ENCODE measurements around the gene SMPD3.
"Not testable (repeated sequence)": the region's sequence is repeated elsewhere in the genome, so short reads cannot be mapped to it uniquely, and the experiment has no call there.

The SMPD3 gene

GRCh38 chr16:68448360-68448970, at the start of gene SMPD3:
SMPD3 (minus strand) TSS chr16:68448508; CDS start chr16:68372181, 76,327 bp downstream.
- DNase-seq (ENCODE audit: low read depth, low spot score) = peak; percentile 100

DNA sequence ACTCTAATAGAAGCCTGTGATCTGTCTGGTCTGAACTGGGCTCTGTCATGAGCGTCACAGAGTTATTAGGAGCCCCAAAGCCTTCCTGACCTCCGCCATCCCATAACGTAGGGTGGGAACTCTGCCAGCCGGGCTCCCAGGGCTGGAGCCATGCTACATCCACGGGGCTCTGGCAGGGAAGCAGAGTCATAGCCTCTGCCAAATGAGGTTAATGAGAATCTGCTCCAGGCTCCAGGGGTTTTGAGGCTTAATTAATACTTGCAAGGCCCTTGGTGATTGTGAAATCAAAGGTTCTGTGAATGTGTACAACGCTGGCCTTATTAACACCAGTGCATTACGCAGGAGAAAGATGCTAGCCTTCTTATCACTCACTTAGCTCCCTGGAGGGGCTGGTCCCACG, 48.4 kb upstream of the SMPD3 start:
- no peak for DNase-seq (ENCODE audit: low read depth, low spot score)

DNA sequence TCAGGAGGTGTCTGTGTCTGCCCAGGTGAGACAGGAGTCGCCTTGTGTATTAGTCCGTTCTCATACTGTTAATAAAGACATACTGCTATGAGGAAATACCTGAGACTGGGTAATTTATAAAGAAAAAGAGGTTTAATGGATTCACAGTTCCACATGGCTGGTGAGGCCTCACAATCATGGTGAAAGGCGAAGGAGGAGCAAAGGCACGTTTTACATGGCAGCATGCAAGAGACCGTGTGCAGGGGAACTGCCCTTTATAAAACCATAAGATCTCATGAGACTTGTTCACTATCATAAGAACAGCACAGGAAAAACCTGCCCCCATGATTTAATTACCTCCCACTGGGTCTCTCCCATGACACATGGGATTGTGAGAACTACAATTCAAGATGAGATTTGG, 46.0 kb upstream of the SMPD3 start:
- not testable (repeated sequence) for DNase-seq (ENCODE audit: low read depth, low spot score)

DNA sequence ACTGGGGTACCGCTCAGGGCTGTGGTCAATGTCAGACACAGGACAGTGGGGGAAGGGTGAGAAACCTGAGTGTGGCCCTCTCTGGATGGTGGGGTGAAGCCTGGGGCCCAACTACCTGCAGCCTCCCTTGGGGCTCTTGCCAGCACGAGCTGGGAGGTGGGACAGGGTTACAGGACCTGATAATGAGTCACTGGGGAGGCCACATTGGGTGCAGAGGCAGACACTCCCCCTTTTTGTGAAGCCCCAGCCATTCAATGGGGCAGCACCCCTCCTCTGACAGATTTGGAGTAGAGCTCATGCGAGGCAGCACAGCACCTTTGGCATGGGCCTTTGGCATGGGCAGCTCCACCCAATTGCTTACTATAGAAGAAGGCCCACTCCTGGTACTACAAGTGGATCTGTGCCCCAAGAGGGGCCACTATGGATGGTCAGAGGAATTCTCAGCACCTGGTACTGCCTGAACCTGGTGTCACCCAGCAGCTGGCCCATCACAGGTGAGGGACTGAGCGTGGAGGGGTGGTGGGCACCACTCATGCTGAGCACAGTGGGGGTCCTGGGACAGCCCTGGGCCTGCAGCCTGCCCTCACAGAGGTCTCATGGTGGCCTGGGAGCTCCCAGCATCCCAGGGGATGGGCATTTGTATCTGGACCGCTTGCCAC, 45.2 kb upstream of the SMPD3 start:
- DNase-seq (ENCODE audit: low read depth, low spot score) = no peak

DNA sequence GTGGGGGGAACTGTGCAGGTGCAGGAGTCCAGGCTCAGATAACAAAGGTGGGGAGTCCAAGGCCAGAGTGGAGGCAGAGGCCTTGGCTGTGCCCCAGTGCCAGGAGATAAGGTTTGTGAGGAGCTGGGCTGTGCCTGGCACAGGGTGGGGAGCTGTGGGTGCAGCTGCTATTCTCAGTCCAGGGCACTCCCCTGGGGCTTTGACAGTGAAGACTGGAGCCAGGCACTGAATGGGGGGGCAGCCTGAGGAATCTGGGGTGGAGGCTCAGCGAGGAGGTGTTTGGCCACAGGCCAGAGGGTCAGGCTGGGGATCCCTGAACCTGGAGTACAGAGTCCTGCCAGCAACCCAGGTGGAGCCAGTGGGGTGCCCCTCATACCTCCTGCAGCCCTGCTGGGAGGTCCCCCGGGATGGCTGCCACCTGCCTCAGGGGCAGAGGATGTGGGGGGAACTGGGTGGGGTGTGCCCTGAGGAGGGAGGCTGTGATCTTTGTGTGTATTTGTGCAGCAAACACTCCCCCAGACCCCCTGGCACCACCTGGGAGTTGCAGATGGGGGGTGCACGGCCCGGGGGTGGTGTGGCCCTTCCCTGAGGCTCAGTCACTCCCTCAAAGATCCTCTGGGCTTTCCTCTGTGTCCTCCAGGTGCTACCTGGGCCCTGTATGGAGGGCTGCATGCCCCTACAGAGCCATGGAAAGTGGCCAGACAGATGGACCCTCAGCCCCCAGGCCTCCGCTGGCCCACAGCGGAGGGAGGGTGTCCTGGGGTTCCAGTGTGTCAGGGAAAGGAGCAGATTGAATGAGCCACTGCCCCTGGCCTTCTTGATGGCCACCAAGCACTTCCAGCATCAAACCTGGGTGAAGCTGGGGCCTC, 44.5 kb upstream of the SMPD3 start:
- DNase-seq (ENCODE audit: low read depth, low spot score) = no peak

GRCh38 chr16:68492151-68492542, 43.8 kb upstream of the SMPD3 start:
- DNase-seq (ENCODE audit: low read depth, low spot score) = no peak

DNA sequence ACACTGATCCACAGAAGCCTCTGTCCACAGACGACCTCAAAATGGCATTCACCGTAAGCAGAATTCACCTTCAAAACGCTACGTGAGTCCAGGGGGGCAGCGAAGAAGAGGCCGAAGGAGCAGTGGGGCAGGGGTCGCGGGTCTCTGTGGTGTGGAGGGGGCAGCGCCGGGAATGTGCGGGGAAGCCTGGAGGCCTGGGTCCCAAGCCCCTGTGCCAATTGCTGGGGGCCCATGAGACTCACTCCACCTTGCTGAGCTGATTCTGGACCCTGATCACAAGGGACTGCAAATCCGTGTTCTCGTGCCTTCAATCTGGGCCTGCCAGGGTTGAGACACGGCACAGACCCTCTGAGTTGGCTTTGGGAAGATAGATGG, 43.3 kb upstream of the SMPD3 start:
- no peak for DNase-seq (ENCODE audit: low read depth, low spot score)

DNA sequence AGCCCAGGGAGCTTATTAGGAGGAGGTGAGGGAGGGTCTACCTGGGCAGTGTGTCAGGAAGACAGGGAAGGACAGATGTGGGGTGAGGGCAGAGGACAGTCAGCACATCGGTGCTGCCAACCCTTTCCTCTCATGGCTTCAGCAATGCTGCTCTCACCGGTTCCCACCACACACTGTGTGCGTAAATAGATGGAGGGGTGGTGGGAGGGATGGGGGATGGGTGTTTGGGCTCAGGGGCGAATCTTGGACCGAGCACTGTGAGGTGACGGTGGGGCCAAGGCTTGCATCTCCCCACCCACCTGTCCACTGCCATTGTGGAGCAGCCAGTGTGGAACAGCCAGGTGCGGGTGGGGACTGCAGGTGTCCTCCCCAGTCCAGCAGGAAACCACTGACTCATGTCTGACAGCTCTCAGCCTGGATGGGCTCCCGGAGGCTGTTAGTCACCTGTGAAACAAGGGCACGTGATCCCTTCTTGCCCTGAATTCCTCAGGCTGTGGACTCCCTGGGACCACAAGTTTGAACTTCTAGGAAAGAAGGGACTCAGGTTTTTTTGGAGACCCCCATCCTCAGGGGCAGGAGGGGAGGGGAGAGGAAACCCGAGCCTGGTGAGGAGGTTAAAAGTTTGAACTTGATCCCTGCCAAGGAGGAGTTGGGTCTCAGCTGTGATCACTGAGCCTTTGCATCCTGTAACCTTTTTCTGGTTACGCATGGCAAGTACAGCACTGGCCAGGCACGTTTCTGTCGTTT, 42.7 kb upstream of the SMPD3 start:
- DNase-seq (ENCODE audit: low read depth, low spot score) = peak; percentile 34

- no peak for DNase-seq (ENCODE audit: low read depth, low spot score)
Observed at GRCh38 chr16:68490358-68490757, 42.0 kb upstream of the SMPD3 start.

GRCh38 chr16:68488554-68488953, 40.2 kb upstream of the SMPD3 start:
- DNase-seq (ENCODE audit: low read depth, low spot score) = no peak

DNA sequence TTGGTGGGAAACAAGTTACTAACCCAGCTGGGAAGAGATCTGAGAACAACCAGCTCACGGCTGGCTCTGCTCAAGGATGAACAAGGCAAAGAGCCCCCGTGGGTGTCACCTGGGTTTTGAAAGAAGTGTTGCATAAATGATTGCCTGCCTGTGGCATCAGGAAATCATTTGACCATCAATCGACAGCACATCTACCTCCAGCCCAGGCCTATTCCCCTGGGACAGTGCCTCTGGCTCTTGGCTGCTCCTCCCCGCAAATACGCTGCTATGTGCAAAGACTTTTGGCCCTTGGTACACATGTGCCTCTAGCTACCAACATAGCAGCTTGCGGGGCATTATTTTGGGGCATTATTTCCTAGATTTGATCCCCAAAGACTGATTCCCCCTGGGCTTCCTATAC, 39.4 kb upstream of the SMPD3 start:
- DNase-seq (ENCODE audit: low read depth, low spot score) = no peak

DNA sequence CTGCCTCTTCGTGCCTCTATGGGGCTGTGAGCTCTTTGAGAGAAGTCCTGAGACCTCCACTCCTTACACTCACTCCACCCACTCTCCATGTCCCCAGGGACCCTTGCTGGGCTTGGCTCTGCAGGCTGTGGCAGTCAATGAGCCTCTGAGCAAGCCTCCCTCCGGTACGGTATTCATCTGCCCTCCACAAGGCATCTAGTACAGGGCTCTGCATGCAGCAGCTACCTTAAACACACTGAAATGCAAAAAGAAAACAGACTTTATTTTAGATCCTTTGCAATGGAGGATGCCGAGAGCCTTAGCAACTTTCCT, 38.9 kb upstream of the SMPD3 start:
- peak; percentile 50 for DNase-seq (ENCODE audit: low read depth, low spot score)

- DNase-seq (ENCODE audit: low read depth, low spot score) = peak; percentile 54
Observed at GRCh38 chr16:68486502-68487202, 38.3 kb upstream of the SMPD3 start.

- DNase-seq (ENCODE audit: low read depth, low spot score) = no peak
Observed at GRCh38 chr16:68481636-68482035, 33.3 kb upstream of the SMPD3 start.

GRCh38 chr16:68480084-68480995, 32.0 kb upstream of the SMPD3 start:
- no peak for DNase-seq (ENCODE audit: low read depth, low spot score)

GRCh38 chr16:68479271-68479670, 31.0 kb upstream of the SMPD3 start:
- no peak for DNase-seq (ENCODE audit: low read depth, low spot score)

- DNase-seq (ENCODE audit: low read depth, low spot score) = peak; percentile 53
Observed at GRCh38 chr16:68478526-68479250, 30.4 kb upstream of the SMPD3 start.

GRCh38 chr16:68475071-68475470, 26.8 kb upstream of the SMPD3 start:
- no peak for DNase-seq (ENCODE audit: low read depth, low spot score)

DNA sequence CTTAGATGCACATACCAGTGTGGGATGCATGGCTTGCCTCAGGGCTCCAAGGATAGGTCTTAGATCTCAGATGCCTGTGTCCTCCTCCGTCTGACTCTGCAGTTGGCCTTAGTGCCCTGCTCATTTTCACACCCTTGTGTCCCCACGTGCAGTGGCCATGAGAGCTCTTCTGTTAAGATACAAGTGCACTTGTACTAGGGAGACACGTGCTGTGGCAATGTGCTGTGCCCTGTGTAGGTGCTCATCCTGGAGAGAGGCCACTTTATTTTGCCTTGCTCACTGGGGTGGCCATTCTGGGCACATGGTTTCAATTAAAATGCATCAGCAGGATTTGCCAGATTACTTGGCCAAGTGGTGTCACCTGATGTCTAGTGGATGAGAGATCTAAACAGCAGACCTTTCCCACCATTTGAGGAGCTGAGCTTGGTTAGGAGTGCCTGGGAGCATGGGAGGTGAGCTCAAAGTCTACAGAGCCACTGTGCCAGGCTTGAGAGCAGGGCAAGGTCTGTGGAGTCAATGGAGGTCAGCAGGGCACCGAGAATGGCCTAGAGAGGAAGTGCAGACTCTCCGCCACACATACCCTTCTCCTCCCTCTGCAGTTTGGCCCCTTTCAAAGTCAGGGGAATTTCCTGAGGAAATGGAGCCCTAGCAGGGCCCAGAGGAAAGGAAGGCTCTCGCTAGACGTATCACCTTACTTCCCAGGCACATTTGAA, 25.2 kb upstream of the SMPD3 start:
- DNase-seq (ENCODE audit: low read depth, low spot score) = no peak
